Kidney (tissue), 14 donors: ENCODE results near the gene RNF208. TPM values are rescaled to one million over a fixed set of nuclear protein-coding genes. Genes with fewer than 3 reads are reported as not detected.

ENCODE experiments used
- DNase-seq, 5 donors: peaks; one replicate each; pipeline ENCODE4 v3.0.0-alpha.2; 2013 to 2020
- FAIRE-seq: peaks from 2 replicates; lab custom pipeline; 2012; peaks lifted over from hg19 to GRCh38; lab: Jason Lieb, UNC
- H3K27ac ChIP-seq, 2 donors: one replicate each; pipeline ENCODE4 v1.7.0; 2013; ENCODE audit warnings: low read depth in 2 of 2, low read length in 2 of 2, inconsistent platforms in 1 of 2
- H3K27me3 ChIP-seq: one replicate; pipeline ENCODE4 v1.7.1; 2013; ENCODE audit warnings: low read length, inconsistent platforms; ENCODE audit not compliant: control insufficient read depth, insufficient read depth
- H3K36me3 ChIP-seq, 3 donors: one replicate each; pipeline versions ENCODE4 v1.7.0 to v1.7.1; 2013; ENCODE audit warnings: low read length in 3 of 3, control low read depth in 1 of 3, inconsistent platforms in 1 of 3; ENCODE audit not compliant: insufficient read depth in 3 of 3, control insufficient read depth in 2 of 3
- H3K4me1 ChIP-seq, 3 donors: one replicate each; pipeline versions ENCODE4 v1.7.0 to v1.7.1; 2013; ENCODE audit warnings: low read length in 3 of 3, inconsistent platforms in 1 of 3, low read depth in 1 of 3; ENCODE audit not compliant: control insufficient read depth in 2 of 3, insufficient read depth in 2 of 3
- H3K4me3 ChIP-seq, 3 donors: one replicate each; pipeline versions ENCODE4 v1.7.0 to v1.8.1; 2013; ENCODE audit warnings: low read length in 3 of 3, control low read depth in 1 of 3, inconsistent platforms in 1 of 3
- H3K9ac ChIP-seq, 3 donors: one replicate each; pipeline versions ENCODE4 v1.7.0 to v1.7.1; 2013; ENCODE audit warnings: low read length in 3 of 3, control low read depth in 1 of 3, inconsistent platforms in 1 of 3
- H3K9me3 ChIP-seq, 3 donors: one replicate each; pipeline versions ENCODE4 v1.7.0 to v1.7.1; 2013; ENCODE audit warnings: low read length in 3 of 3, control low read depth in 1 of 3, inconsistent platforms in 1 of 3; ENCODE audit not compliant: control insufficient read depth in 2 of 3, insufficient read depth in 1 of 3
- intact Hi-C: fragments of 100-400 bp; cut with DNase I; formaldehyde crosslinking; loops from one replicate; pipeline ENCODE4 v1.11.1; 2022
- polyA plus RNA-seq: library from polyadenylated mRNA; stranded (reverse); fragments of 350-450 nt; fragmentation: Illumina TruSeq; extraction: RNeasy Lipid Tissue Mini Kit (QIAGEN cat#74804); gene quantifications from one replicate; pipeline ENCODE4 v1.2.3, GENCODE V29; 2014; ENCODE audit warnings: low read depth, low replicate concordance; ENCODE audit not compliant: insufficient read depth
- total RNA-seq: library from RNA; stranded (reverse); fragmentation: NEBNext Ultra II Directional; extraction: Animal tissue kit (Norgen Biotek cat#: 25700); gene quantifications from one replicate; pipeline ENCODE4 v1.2.1, GENCODE V29; 2021
- TF ChIP-seq, protein P1 (sequence below): IDR thresholded peaks from 3 replicates; pipeline ENCODE4 v1.5.1; 2012; ENCODE audit warnings: mild to moderate bottlenecking, moderate library complexity, borderline replicate concordance; ENCODE audit not compliant: insufficient read depth; ENCODE audit errors: extremely low read depth
- donor health status: control.
- donor health status: control.
- donor health status: control.
- donor health status: control.
- donor health status: control.
- donor health status: DM: yes; HTN: yes; CAD: no.
- donor health status: Normal renal cell carcinoma (clear cell type).

RNF208 gene
- total and polyA plus RNA-seq, 2 donors from 2014 or later: 7.0 to 22.8 TPM

DNA sequence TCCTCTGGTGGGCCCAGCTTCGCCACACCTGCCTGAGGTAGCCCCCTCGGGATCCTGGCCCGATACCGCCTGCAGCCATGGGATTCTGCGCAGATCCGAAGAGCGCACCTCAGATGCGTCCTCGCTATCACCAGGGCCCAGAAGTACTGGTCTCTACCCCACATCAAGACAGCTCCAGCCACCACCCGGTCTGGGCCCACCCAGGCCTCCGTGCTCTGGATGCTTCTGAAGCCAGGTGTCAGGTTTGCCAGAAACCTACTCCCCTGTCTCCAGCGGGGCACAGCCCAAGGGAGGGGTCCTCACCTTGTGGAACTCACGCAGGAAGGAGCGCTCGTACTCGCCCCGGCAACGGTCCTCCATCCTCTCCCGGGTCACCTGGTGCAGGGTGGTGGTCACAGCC is 36.1 kb downstream of the RNF208 start:
- Histone ChIP-seq H3K27me3 (no peaks in the 10 kb centered on the region), H3K4me1 (peaks cover 4 to 36% (median 30%) of the 10 kb centered on the region in 3 donors), H3K36me3 (peaks cover 0 to 28% (median 24%) of the 10 kb centered on the region in 3 donors), H3K27ac (no peak overlapping the region), H3K9ac (no peak overlapping the region), H3K9me3 (no peaks in the 10 kb centered on the region), H3K4me3 (no peak overlapping the region)
- no peak for DNase-seq
- TF ChIP-seq, protein P1, sequence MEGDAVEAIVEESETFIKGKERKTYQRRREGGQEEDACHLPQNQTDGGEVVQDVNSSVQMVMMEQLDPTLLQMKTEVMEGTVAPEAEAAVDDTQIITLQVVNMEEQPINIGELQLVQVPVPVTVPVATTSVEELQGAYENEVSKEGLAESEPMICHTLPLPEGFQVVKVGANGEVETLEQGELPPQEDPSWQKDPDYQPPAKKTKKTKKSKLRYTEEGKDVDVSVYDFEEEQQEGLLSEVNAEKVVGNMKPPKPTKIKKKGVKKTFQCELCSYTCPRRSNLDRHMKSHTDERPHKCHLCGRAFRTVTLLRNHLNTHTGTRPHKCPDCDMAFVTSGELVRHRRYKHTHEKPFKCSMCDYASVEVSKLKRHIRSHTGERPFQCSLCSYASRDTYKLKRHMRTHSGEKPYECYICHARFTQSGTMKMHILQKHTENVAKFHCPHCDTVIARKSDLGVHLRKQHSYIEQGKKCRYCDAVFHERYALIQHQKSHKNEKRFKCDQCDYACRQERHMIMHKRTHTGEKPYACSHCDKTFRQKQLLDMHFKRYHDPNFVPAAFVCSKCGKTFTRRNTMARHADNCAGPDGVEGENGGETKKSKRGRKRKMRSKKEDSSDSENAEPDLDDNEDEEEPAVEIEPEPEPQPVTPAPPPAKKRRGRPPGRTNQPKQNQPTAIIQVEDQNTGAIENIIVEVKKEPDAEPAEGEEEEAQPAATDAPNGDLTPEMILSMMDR: no peak
- intact Hi-C loops: no loop called here
- no peak for FAIRE-seq

- peaks cover 0 to 27% (median 24%) of the 10 kb centered on the region in 3 donors for H3K36me3 ChIP-seq
- H3K9ac ChIP-seq: no peak overlapping the region
- TF ChIP-seq, protein P1: no peak
- no peaks in the 10 kb centered on the region for H3K9me3 ChIP-seq
- intact Hi-C loops: no loop called here
- H3K4me1 ChIP-seq: peaks cover 4 to 29% (median 23%) of the 10 kb centered on the region in 3 donors
- FAIRE-seq (no peak), DNase-seq (no peak)
- H3K27me3 ChIP-seq: no peaks in the 10 kb centered on the region
- H3K4me3 ChIP-seq: no peak overlapping the region
- no peak overlapping the region for H3K27ac ChIP-seq
These were observed 37.0 kb downstream of the RNF208 start for GRCh38 chr9:137184881-137185660.

DNA sequence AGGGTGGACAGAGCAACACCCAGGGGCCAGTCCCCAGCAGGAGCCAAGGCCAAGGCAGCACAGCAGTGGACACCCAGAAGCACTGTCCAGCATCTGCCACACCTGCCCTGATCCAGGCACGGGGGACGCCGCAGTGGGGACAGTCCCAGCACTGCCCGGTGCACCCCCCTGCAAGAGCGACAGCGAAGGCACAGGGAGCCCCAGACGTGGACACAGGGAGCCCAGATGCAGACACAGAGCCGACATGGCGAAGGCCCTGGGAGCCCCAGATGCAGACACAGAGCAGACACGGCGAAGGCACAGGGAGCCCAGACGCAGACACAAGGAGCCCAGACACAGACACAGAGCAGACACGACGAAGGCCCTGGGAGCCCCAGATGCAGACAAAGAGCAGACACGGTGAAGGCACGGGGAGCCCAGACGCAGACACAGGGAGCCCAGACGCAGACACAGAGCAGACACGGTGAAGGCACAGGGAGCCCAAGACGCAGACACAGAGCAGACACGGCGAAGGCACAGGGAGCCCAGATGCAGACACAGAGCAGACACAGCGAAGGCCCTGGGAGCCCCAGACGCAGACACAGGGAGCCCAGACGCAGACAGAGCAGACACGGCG is 38.0 kb downstream of the RNF208 start:
- no peak overlapping the region for H3K27ac ChIP-seq
- H3K9me3 ChIP-seq: no peaks in the 10 kb centered on the region
- no peaks in the 10 kb centered on the region for H3K27me3 ChIP-seq
- TF ChIP-seq, protein P1: no peak
- H3K4me1 ChIP-seq: peaks cover 4 to 19% (median 14%) of the 10 kb centered on the region in 3 donors
- intact Hi-C loops: no loop called here
- no peak overlapping the region for H3K9ac ChIP-seq
- no peak for FAIRE-seq
- DNase-seq: no peak
- peaks cover 0 to 27% (median 26%) of the 10 kb centered on the region in 3 donors for H3K36me3 ChIP-seq
- no peak overlapping the region for H3K4me3 ChIP-seq
